ENCODE data around the gene PLA2G5.

The PLA2G5 gene

GRCh38 chr1:20105856-20106255 is 35.9 kb downstream of the PLA2G5 start:
- no peak overlapping the region for H3K4me2 ChIP-seq
- H3K4me3 ChIP-seq (IDR thresholded peaks at IDR 0.05; ENCODE audit: insufficient read depth, low read depth, low read length): no peak overlapping the region
- no peaks in the 10 kb centered on the region for H3K79me2 ChIP-seq (ENCODE audit: insufficient read depth, low read depth)
- no peaks in the 10 kb centered on the region for H4K20me1 ChIP-seq (ENCODE audit: insufficient read depth)
- no peak overlapping the region for H3K27ac ChIP-seq
- peaks cover 19% of the 10 kb centered on the region; the same call in 1 of the 2 replicates for H3K27me3 ChIP-seq (ENCODE audit: insufficient read depth, low read depth)
- TF ChIP-seq, protein P1, sequence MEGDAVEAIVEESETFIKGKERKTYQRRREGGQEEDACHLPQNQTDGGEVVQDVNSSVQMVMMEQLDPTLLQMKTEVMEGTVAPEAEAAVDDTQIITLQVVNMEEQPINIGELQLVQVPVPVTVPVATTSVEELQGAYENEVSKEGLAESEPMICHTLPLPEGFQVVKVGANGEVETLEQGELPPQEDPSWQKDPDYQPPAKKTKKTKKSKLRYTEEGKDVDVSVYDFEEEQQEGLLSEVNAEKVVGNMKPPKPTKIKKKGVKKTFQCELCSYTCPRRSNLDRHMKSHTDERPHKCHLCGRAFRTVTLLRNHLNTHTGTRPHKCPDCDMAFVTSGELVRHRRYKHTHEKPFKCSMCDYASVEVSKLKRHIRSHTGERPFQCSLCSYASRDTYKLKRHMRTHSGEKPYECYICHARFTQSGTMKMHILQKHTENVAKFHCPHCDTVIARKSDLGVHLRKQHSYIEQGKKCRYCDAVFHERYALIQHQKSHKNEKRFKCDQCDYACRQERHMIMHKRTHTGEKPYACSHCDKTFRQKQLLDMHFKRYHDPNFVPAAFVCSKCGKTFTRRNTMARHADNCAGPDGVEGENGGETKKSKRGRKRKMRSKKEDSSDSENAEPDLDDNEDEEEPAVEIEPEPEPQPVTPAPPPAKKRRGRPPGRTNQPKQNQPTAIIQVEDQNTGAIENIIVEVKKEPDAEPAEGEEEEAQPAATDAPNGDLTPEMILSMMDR (conservative IDR thresholded peaks at IDR 0.05; ENCODE audit: low read depth, low read length): no peak
- no peaks in the 10 kb centered on the region for H3K4me1 ChIP-seq (ENCODE audit: low read depth, poor library complexity, severe bottlenecking)
- H2AFZ ChIP-seq (ENCODE audit: low read depth): no peak overlapping the region
- H3K9ac ChIP-seq: no peak overlapping the region
- no peaks in the 10 kb centered on the region for H3K36me3 ChIP-seq (ENCODE audit: insufficient read depth)

GRCh38 chr1:20107351-20107750 is 37.4 kb downstream of the PLA2G5 start:
- Histone ChIP-seq H3K36me3 (ENCODE audit: insufficient read depth) (no peaks in the 10 kb centered on the region), H3K4me2 (no peak overlapping the region), H3K4me3 (IDR thresholded peaks at IDR 0.05; ENCODE audit: insufficient read depth, low read depth, low read length) (no peak overlapping the region), H3K4me1 (ENCODE audit: low read depth, poor library complexity, severe bottlenecking) (no peaks in the 10 kb centered on the region), H3K9ac (no peak overlapping the region), H3K27me3 (ENCODE audit: insufficient read depth, low read depth) (peaks cover 21% of the 10 kb centered on the region; the same call in 1 of the 2 replicates), H4K20me1 (ENCODE audit: insufficient read depth) (no peaks in the 10 kb centered on the region), H2AFZ (ENCODE audit: low read depth) (no peak overlapping the region), H3K27ac (no peak overlapping the region), H3K79me2 (ENCODE audit: insufficient read depth, low read depth) (no peaks in the 10 kb centered on the region)
- TF ChIP-seq, protein P1 (conservative IDR thresholded peaks at IDR 0.05; ENCODE audit: low read depth, low read length): no peak

DNA sequence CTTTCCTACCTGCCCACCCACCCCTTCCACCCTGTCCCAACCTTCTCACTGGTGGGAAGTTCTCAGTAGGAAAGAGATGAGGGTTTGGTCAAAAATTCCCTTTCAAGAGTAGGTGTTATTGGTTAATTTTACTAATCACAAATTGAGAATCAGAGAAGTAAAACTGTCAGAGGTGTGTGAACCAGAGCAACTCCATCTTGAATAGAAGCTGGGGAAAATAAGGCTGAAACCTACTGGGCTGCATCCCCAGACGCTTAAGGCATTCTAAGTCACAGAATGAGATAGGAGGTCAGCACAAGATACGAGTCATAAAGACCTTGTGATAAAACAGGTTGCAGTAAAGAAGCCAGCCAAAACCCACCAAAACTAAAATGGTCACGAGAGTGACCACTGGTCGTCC is 37.8 kb downstream of the PLA2G5 start:
- no peak overlapping the region for H3K4me3 ChIP-seq (IDR thresholded peaks at IDR 0.05; ENCODE audit: insufficient read depth, low read depth, low read length)
- H3K27me3 ChIP-seq (ENCODE audit: insufficient read depth, low read depth): peaks cover 17% of the 10 kb centered on the region; the same call in 1 of the 2 replicates
- no peaks in the 10 kb centered on the region for H3K36me3 ChIP-seq (ENCODE audit: insufficient read depth)
- H4K20me1 ChIP-seq (ENCODE audit: insufficient read depth): no peaks in the 10 kb centered on the region
- no peaks in the 10 kb centered on the region for H3K4me1 ChIP-seq (ENCODE audit: low read depth, poor library complexity, severe bottlenecking)
- TF ChIP-seq, protein P1 (conservative IDR thresholded peaks at IDR 0.05; ENCODE audit: low read depth, low read length): no peak
- no peak overlapping the region for H2AFZ ChIP-seq (ENCODE audit: low read depth)
- H3K9ac ChIP-seq: no peak overlapping the region
- no peaks in the 10 kb centered on the region for H3K79me2 ChIP-seq (ENCODE audit: insufficient read depth, low read depth)
- no peak overlapping the region for H3K27ac ChIP-seq
- no peak overlapping the region for H3K4me2 ChIP-seq

- H3K9ac ChIP-seq: no peak overlapping the region
- H3K36me3 ChIP-seq (ENCODE audit: insufficient read depth): no peaks in the 10 kb centered on the region
- H3K4me1 ChIP-seq (ENCODE audit: low read depth, poor library complexity, severe bottlenecking): no peaks in the 10 kb centered on the region
- no peak overlapping the region for H3K27ac ChIP-seq
- H3K4me3 ChIP-seq (IDR thresholded peaks at IDR 0.05; ENCODE audit: insufficient read depth, low read depth, low read length): no peak overlapping the region
- TF ChIP-seq, protein P1 (conservative IDR thresholded peaks at IDR 0.05; ENCODE audit: low read depth, low read length): no peak
- no peaks in the 10 kb centered on the region for H3K79me2 ChIP-seq (ENCODE audit: insufficient read depth, low read depth)
- H3K27me3 ChIP-seq (ENCODE audit: insufficient read depth, low read depth): peaks cover 10% of the 10 kb centered on the region; the same call in 1 of the 2 replicates
- H3K4me2 ChIP-seq: no peak overlapping the region
- H4K20me1 ChIP-seq (ENCODE audit: insufficient read depth): no peaks in the 10 kb centered on the region
- H2AFZ ChIP-seq (ENCODE audit: low read depth): no peak overlapping the region
Measured at GRCh38 chr1:20108366-20109123, 38.6 kb downstream of the PLA2G5 start.

All from KMS-11 (cell line).